GM06990 (cell line): ENCODE measurements around the gene HMX3.

Experiments used
- DNase-seq: peaks from one replicate; pipeline ENCODE4 v3.0.0-alpha.2; 2011; ENCODE audit not compliant: insufficient read length; ENCODE audit errors: extremely low read depth
- H3K27me3 ChIP-seq: replicated peaks from 2 replicates; pipeline ENCODE4 v1.6.0; 2011; ENCODE audit warnings: low read length; ENCODE audit not compliant: control insufficient read depth, insufficient read depth
- H3K36me3 ChIP-seq: 2 replicates; pipeline ENCODE4 v1.5.1; 2011; ENCODE audit warnings: low read length; ENCODE audit not compliant: control insufficient read depth, insufficient read depth
- H3K4me3 ChIP-seq: replicated peaks from 2 replicates; pipeline ENCODE4 v1.5.1; 2011; ENCODE audit warnings: low read depth, mild to moderate bottlenecking, control low read depth, low read length
- TF ChIP-seq, protein P1 (sequence below): IDR thresholded peaks from 2 replicates; pipeline ENCODE4 v1.5.1; 2011; ENCODE audit warnings: low read length, control low read depth, mild to moderate bottlenecking, inconsistent platforms; ENCODE audit not compliant: insufficient read depth, poor library complexity, severe bottlenecking

Gene HMX3

DNA sequence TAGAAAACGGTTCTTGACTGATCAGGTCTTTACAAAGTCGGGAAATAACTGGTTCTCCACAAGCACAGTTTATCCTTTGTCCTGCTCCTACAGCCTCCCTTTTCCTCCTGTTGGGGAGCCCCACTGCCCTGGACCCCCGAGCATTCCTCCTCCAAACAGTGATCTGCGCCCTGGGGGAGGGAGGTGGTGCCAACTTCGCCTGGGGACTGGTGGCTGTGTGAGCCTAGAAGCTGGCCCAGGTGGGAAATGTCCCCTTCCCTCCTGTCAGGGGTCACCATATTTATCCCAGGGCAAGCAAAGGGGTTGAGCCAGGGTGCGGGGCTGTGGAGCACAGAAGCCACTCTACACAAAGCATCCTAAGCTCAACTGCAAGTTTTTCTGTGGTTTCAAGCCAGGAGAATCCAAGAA is 5.2 kb downstream of the HMX3 start:
- H3K4me3 ChIP-seq: no peak overlapping the region
- TF ChIP-seq, protein P1, sequence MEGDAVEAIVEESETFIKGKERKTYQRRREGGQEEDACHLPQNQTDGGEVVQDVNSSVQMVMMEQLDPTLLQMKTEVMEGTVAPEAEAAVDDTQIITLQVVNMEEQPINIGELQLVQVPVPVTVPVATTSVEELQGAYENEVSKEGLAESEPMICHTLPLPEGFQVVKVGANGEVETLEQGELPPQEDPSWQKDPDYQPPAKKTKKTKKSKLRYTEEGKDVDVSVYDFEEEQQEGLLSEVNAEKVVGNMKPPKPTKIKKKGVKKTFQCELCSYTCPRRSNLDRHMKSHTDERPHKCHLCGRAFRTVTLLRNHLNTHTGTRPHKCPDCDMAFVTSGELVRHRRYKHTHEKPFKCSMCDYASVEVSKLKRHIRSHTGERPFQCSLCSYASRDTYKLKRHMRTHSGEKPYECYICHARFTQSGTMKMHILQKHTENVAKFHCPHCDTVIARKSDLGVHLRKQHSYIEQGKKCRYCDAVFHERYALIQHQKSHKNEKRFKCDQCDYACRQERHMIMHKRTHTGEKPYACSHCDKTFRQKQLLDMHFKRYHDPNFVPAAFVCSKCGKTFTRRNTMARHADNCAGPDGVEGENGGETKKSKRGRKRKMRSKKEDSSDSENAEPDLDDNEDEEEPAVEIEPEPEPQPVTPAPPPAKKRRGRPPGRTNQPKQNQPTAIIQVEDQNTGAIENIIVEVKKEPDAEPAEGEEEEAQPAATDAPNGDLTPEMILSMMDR: no peak
- no peak for DNase-seq
- no peaks in the 10 kb centered on the region for H3K36me3 ChIP-seq
- no peaks in the 10 kb centered on the region; the same call in none of the 2 replicates for H3K27me3 ChIP-seq

DNA sequence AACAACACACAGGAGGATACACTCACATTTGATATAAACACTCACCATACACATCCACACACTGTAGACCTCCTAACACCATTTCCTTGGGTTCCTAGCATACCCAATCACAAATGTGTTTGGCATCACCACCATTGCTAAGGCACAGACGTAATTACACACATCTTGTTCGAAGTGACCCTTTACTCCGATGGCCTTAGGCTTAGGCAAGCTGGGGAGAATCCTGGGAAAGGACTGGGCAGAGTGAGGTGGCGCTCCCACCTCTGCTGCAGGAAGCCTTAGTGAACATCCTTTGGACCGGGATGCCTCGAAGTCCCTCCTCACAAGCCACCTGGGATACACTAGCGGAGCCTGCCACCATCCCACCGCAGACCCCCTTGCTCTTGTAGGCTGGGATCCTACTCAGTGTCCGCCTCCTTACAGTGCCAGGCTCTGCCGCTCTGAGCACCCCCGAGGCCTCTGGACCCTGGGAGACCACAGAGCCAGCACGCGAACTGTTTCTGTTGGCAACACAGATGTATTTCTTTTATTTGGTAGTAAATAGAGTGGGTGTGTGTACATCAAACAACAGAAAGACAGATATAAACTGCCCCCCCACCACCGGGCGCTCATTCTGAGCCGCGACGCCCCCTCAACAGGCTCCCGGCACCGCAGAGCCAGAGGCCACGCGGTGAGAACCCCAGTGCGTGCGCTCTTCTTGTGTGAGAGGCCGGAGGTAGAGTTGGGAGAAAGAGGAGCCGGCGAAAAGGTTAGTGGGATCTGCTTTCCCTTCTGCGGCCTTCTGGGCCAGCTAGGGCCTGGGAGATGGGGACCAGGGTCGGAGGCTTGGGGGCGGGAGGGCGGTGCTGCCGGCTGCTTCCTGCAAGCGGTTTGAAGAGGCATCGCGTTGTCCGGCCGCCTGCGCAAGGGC is 6.3 kb downstream of the HMX3 start:
- TF ChIP-seq, protein P1: no peak
- Histone ChIP-seq H3K36me3 (no peaks in the 10 kb centered on the region), H3K27me3 (no peaks in the 10 kb centered on the region; the same call in none of the 2 replicates), H3K4me3 (no peak overlapping the region)
- DNase-seq: no peak

DNA sequence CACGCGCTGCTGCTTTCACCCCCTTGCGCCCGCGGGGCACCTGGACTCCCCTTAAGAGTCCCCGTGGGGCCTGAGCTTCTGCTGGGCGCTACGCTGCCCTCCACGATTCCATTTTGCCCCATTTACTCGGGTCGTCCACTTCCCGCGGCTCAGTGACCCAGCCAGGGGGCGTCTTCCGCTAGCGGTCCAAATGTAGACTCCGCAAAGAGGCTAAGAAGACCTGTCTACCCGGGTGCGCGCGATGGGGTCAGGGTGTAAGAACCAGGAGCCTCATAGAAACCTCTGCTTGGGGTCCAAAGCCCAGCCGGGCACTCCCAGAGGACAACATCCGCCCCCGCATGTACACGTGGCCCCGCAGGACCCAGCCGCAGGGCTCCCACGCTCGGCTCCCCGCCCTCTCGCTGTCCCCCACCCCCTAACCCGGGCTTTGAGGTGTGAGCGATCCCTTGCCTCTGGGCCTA is 7.0 kb downstream of the HMX3 start:
- H3K36me3 ChIP-seq: no peaks in the 10 kb centered on the region
- TF ChIP-seq, protein P1: no peak
- no peaks in the 10 kb centered on the region; the same call in none of the 2 replicates for H3K27me3 ChIP-seq
- no peak overlapping the region for H3K4me3 ChIP-seq
- no peak for DNase-seq

DNA sequence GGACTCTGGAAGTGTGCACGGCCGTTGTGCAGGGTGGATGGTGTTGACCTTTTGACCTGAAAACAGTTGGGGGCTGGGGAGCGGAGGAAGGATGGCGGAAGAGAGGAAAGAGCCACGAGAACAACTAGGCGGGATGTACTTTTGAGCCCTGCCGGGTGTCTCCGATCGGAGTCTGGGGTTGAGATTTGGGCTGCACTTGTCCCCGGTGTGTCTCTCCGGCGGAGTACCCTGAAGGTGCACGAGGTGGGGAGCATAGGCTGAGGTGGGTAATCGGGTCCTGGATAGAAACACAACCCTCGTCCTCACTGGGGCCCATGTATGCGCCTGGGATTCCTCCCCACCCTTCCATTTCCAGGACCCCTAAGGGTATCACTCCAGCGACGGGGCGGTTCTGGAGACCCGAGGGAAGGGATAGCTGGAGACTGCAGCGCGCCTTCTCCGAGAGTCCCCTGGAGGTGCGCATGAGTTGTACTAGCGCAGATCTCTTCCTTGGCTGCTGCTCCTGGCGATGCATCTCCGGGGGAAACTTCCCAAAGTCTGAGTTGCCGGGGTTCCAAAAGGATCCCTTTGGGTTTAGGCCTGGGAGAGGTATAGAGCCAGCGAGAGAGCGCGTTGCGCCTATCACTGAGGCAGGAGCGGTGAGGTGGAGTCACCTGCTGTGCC is 7.5 kb downstream of the HMX3 start:
- no peak for DNase-seq
- Histone ChIP-seq H3K27me3 (no peaks in the 10 kb centered on the region; the same call in none of the 2 replicates), H3K36me3 (no peaks in the 10 kb centered on the region), H3K4me3 (no peak overlapping the region)
- TF ChIP-seq, protein P1: no peak

DNA sequence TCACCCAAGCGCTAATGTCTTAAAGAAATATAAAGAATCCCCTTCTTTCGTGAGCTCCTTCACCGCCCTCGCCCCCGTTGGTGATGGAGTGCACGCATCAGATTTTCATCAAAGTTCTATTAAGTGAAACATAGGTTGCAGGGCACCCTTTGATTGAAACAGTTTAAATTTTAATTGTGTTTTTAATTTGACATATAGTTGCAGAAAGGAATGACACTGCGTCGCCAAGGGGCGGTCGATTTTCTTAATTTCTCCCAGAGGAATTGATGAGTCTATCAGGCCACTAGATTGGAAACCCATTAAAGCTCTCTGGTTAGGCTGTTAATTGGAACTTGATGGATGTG is 8.0 kb downstream of the HMX3 start:
- no peak for DNase-seq
- TF ChIP-seq, protein P1: no peak
- Histone ChIP-seq H3K4me3 (no peak overlapping the region), H3K27me3 (no peaks in the 10 kb centered on the region; the same call in none of the 2 replicates), H3K36me3 (no peaks in the 10 kb centered on the region)
